Esophagus muscularis mucosa (tissue), 4 donors: ENCODE data around the gene WDR38.
A peak's percentile ranks its signal among the peaks of the same experiment; 100 is the strongest.

Source experiments
- CTCF ChIP-seq, 3 experiments: fragments of 200-600 bp in 2 of 3; fragments of 450-650 bp in 1 of 3; sonication (generic) in 2 of 3; IDR thresholded peaks; one replicate each; pipeline ENCODE4 v1.5.1; 2017 to 2019; ENCODE audit warnings: antibody characterized with exemption in 3 of 3, mild to moderate bottlenecking in 2 of 3, moderate library complexity in 1 of 3
- EP300 ChIP-seq: sonication (generic); formaldehyde crosslinking; IDR thresholded peaks from one replicate; pipeline ENCODE4 v1.6.1; 2017; ENCODE audit warnings: antibody characterized with exemption
- POLR2A ChIP-seq: fragments of 450-650 bp; IDR thresholded peaks from one replicate; pipeline ENCODE4 v1.6.1; 2017; ENCODE audit warnings: antibody characterized with exemption, moderate library complexity, mild to moderate bottlenecking, low read depth

- no peak for TF ChIP-seq EP300
- TF ChIP-seq CTCF (IDR thresholded peaks at IDR 0.05), result peak in 2 of 3 experiments; percentile 9 to 27
- TF ChIP-seq POLR2A, result no peak
Measured at GRCh38 chr9:124855944-124856765, 2.9 kb downstream of the WDR38 start.
